ENCODE results near the gene ANKRD60. TPM values are rescaled to one million over a fixed set of nuclear protein-coding genes. Genes with fewer than 3 reads are reported as not detected.

The ANKRD60 gene
- total RNA-seq, 1 donor from 2014 or later: not detected

DNA sequence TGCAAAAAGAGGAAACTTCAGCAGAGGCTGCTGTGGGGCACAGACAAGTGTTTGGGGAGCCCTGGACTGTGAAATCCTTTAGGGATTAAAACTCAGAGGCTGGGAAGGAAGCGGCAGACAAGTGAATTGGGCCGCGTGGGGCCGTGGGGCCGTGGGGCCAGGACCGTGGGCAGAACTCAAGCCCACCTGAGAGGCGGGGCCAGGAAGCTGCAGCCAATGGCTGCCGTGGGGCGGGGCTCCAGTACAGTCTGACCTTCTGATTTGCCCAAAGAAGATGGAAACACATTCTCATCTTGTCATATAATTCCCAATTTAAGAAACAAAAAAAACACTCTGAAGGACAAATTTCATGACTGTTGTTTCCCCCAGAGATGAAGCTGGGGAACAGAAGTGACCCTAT lies 55.4 kb downstream of the ANKRD60 start:
- Histone ChIP-seq H3K27me3 (ENCODE audit: low read depth) (peaks cover 5% of the 10 kb centered on the region), H3K36me3 (no peaks in the 10 kb centered on the region), H3K9me3 (no peaks in the 10 kb centered on the region), H3K27ac (no peak overlapping the region), H3K4me1 (peaks cover 7% of the 10 kb centered on the region), H3K4me3 (no peak overlapping the region)
- DNase-seq: no peak
- TF ChIP-seq, protein P1, sequence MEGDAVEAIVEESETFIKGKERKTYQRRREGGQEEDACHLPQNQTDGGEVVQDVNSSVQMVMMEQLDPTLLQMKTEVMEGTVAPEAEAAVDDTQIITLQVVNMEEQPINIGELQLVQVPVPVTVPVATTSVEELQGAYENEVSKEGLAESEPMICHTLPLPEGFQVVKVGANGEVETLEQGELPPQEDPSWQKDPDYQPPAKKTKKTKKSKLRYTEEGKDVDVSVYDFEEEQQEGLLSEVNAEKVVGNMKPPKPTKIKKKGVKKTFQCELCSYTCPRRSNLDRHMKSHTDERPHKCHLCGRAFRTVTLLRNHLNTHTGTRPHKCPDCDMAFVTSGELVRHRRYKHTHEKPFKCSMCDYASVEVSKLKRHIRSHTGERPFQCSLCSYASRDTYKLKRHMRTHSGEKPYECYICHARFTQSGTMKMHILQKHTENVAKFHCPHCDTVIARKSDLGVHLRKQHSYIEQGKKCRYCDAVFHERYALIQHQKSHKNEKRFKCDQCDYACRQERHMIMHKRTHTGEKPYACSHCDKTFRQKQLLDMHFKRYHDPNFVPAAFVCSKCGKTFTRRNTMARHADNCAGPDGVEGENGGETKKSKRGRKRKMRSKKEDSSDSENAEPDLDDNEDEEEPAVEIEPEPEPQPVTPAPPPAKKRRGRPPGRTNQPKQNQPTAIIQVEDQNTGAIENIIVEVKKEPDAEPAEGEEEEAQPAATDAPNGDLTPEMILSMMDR (IDR thresholded peaks at IDR 0.05): no peak
- intact Hi-C loops (cut with DNase I): no loop called here
- no peak for ATAC-seq

DNA sequence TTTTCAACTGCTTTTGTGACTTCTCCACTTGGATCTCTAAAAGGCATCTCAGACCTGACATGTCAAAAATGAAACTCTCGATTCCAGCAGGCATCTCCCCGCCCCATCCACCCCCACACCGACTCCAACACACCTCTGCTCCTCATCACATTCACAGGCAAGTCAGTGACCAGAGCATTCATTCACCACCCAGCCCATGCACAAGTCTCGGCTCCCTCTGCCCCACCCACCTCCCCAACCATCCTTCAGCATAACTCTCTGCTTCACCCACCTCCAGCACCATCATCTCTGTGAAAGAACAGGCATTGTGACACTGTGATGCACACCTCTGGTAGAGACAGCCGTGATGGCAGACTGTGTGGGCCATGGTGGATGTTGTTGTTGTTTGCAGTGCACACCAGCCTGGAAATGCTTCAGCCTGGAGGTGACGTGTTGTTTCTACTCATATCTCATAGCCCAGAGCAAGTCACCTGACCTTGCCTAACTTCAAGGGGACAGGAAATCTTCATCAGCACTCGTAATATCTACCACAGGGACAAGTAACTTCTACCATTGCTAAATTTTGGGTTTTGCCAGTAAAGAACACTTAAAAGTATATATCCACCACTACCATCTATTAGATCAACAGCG lies 56.5 kb downstream of the ANKRD60 start:
- H3K27me3 ChIP-seq (ENCODE audit: low read depth): peaks cover 5% of the 10 kb centered on the region
- H3K27ac ChIP-seq: no peak overlapping the region
- no peaks in the 10 kb centered on the region for H3K9me3 ChIP-seq
- intact Hi-C loops (cut with DNase I): no loop called here
- peaks cover 7% of the 10 kb centered on the region for H3K4me1 ChIP-seq
- peak; percentile 7 for DNase-seq
- no peak for ATAC-seq
- H3K4me3 ChIP-seq: no peak overlapping the region
- no peaks in the 10 kb centered on the region for H3K36me3 ChIP-seq
- TF ChIP-seq, protein P1 (IDR thresholded peaks at IDR 0.05): no peak

DNA sequence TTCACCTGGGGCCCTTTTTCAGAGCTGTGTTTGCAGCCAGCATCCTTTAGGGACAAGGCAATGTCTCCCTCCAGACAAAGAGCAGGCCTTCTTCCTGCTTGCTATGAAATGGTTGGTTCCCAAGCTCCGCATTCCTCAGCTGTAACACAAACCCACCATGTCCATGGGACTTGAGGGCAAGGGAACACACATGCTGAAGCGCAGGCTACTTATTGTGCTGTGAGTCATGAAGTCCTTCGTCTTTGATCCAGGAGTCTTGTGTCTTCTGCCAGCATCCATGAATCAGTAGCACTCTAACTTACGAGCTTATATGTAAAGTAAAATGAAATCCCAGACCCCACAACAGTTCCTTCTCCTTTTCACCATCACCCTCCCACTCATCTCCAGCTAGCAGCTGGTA lies 59.0 kb downstream of the ANKRD60 start:
- Histone ChIP-seq H3K4me3 (no peak overlapping the region), H3K27me3 (ENCODE audit: low read depth) (no peaks in the 10 kb centered on the region), H3K36me3 (no peaks in the 10 kb centered on the region), H3K27ac (no peak overlapping the region), H3K9me3 (no peaks in the 10 kb centered on the region), H3K4me1 (no peaks in the 10 kb centered on the region)
- TF ChIP-seq, protein P1 (IDR thresholded peaks at IDR 0.05): no peak
- ATAC-seq (no peak), DNase-seq (no peak)
- intact Hi-C loops (cut with DNase I): no loop called here

DNA sequence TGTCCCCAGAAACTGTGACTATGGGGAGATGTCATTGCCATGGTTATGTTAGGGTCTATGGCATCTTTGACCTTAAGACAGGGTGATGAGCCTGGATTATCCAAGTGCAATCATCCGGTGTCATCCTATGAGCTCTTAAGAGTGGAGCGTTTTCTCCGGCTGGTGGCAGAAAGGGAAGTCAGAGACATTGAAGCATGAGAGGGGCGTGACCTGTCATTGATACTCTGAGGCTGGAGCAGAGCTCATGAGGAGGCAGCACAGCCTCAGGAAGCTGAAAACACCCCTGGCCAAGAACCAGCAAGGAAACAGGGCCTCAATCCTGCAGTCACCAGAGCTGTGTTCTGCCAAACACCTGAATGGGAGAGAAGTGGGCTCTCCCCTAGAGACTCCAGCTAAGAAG lies 59.6 kb downstream of the ANKRD60 start:
- intact Hi-C loops (cut with DNase I): no loop called here
- TF ChIP-seq, protein P1 (IDR thresholded peaks at IDR 0.05): no peak

DNA sequence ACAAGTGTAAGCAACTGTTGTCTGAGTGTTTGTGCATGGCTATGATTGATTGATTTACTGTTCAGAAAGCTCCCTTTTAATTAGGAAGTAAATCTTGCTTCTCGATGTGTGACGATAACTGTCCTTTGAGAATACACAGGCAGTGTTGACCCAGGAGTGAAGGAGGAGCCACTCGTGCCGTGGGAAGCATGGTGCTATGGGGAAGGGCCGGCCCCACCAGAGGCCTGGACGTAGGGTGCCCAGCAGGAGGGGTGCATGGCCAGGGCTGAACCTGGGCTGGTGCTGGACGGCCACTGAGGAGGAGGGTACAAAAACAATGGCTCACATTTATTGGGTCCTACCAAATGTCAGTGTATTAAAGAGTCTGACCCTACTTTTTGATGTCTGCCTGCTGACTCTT lies 60.7 kb downstream of the ANKRD60 start:
- intact Hi-C loops (cut with DNase I): no loop called here
- no peaks in the 10 kb centered on the region for H3K4me1 ChIP-seq
- no peak overlapping the region for H3K27ac ChIP-seq
- no peaks in the 10 kb centered on the region for H3K9me3 ChIP-seq
- no peak for DNase-seq
- no peak for ATAC-seq
- no peaks in the 10 kb centered on the region for H3K27me3 ChIP-seq (ENCODE audit: low read depth)
- no peaks in the 10 kb centered on the region for H3K36me3 ChIP-seq
- TF ChIP-seq, protein P1 (IDR thresholded peaks at IDR 0.05): no peak
- H3K4me3 ChIP-seq: no peak overlapping the region

More for the DNA sequence above, 59.6 kb downstream of the ANKRD60 start:
- Histone ChIP-seq H3K4me3 (no peak overlapping the region), H3K27ac (no peak overlapping the region), H3K4me1 (no peaks in the 10 kb centered on the region), H3K36me3 (no peaks in the 10 kb centered on the region), H3K27me3 (ENCODE audit: low read depth) (no peaks in the 10 kb centered on the region), H3K9me3 (no peaks in the 10 kb centered on the region)
- ATAC-seq (no peak), DNase-seq (no peak)

Other genes starting within 250 kb of the ANKRD60 start
- gene RAB22A, start 81.1 kb upstream of the ANKRD60 start, total RNA-seq: 22.6 TPM
- 44.5 TPM for gene VAPB, start 160.6 kb upstream of the ANKRD60 start, total RNA-seq